K562 treated with DMSO at 1 percent for 48 hours (cell line): ENCODE measurements around the gene RGS5. TPM values are rescaled to one million over a fixed set of nuclear protein-coding genes. Genes with fewer than 3 reads are reported as not detected.

Experiments
- total RNA-seq: library from RNA; unstranded; fragments of 300-600 nt; gene quantifications from 2 replicates; pipeline ENCODE4 v1.2.3, GENCODE V29; 2022; ENCODE audit warnings: low replicate concordance; ENCODE audit errors: extremely low read depth

Gene RGS5
- total RNA-seq: not detected in 2 replicates

GRCh38 chr1:163202833-163203451, at the start of gene RGS5:
TSS of gene RGS5 (minus strand) at chr1:163202916. CDS start at chr1:163202835, 81 bp downstream.

Other genes with a start within 250 kb of the RGS5 start
- not detected in 2 replicates for gene RGS4, start 133.6 kb downstream of the RGS5 start, total RNA-seq
- gene NUF2, start 119.0 kb upstream of the RGS5 start, total RNA-seq: not detected in 2 replicates